HG02852 (cell line): Measurements from ENCODE around the gene DRICH1.
"Not testable (repeated sequence)": the region's sequence is repeated elsewhere in the genome, so short reads cannot be mapped to it uniquely, and the experiment has no call there.

ENCODE experiments used
- ATAC-seq: cut with Tn5 transposase; IDR thresholded peaks from one replicate; pipeline ENCODE4 v1.9.1; 2021; ENCODE audit warnings: mild to moderate bottlenecking, moderate library complexity; ENCODE audit not compliant: unreplicated experiment

The DRICH1 gene

DNA sequence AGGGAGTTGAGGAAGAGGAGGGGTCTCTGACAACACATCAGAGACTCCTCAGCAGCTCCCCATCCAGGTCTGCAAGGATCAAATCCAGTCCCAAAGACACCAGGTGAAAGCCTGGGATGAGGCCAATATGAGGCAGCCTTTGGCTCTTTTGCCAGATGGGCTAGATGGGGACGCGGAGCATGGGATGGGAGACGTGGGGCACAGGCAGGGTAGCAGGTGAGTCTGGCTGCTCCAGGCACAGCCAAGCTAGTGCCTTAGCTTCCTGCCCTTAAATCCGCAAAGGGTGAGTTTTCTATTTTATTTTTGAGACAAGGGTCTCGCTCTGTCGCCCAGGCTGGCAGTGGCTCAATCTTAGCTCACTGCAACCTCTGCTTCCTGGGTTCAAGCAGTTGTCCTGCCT is 19.6 kb upstream of the DRICH1 start:
- no peak for ATAC-seq

GRCh38 chr22:23649071-23649501 is 17.0 kb upstream of the DRICH1 start:
- ATAC-seq: no peak

- not testable (repeated sequence) for ATAC-seq
Measured at GRCh38 chr22:23646526-23646925, 14.4 kb upstream of the DRICH1 start.

DNA sequence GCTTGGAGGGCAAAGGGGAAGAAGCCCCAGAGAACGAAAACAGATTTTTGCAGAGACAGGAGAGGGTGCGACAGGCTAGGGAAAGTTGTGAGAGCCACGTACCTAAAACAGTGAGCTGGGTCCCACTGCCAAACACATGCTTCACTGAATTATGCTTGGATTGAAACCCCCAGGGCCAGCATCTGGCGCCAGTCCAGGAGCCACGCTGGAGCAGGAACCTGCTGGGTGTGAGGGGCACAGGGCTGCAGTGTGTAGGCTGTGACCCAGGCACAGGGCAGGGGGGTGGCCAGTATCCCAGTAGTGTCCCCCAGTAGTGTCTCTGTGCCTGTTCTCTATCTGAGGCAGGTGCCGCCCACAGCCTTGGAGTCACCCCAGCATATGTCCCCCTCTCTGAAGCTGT is 8.1 kb upstream of the DRICH1 start:
- not testable (repeated sequence) for ATAC-seq

DNA sequence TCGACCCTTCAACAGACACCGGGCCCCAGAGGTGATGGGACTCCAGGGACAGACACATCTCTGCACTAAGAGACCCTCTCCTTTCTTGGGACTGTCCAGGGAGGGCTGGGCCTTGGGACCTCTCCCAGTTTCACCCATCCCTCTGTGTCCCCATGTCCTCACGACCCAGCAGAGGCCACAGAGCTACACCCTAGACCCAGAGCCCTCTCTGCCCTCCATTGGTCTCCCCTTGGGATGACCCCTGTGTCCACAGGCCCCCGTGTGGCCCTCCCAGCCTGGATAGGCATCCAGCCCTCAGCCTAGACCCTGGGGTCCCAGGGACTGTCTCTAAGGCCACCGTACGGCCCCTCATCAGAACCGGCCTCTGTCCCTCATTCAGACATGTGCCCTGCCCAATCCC is 7.5 kb upstream of the DRICH1 start:
- ATAC-seq: no peak

DNA sequence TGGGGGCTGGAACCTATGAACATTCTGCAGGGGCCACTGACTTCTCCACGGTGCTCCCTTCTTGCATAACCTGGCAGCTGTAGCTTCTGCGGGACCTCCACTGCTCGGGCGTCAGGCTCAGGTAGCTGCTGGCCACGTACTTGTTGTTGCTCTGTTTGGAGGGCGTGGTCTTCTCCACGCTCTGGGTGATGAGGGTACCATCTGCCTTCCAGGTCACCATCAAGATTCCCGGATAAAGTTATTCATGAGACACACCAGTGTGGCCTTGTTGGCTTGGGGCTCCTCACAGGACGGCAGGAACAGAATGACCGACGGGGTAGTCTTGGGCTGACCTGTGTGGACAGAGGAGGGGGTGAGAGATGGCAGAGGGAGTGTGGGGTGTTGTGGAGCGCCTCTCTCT is 6.5 kb upstream of the DRICH1 start:
- no peak for ATAC-seq

DNA sequence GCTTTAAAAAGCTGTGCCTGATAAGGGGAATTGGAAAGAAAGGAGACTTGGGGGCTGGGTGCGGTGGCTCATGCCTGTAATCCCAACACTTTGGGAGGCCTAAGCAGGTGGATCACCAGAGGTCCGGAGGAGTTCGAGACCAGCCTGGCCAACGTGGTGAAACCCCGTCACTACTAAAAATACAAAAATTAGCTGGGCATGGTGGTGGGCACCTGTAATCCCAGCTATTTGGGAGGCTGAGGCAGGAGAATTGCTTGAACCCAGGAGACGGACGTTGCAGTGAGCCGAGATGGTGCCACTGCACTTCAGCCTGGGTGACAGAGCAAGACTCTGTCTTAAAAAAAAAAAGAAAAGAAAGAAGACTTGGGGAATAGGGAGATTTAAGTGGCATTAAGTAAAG is 3.2 kb upstream of the DRICH1 start:
- not testable (repeated sequence) for ATAC-seq

DNA sequence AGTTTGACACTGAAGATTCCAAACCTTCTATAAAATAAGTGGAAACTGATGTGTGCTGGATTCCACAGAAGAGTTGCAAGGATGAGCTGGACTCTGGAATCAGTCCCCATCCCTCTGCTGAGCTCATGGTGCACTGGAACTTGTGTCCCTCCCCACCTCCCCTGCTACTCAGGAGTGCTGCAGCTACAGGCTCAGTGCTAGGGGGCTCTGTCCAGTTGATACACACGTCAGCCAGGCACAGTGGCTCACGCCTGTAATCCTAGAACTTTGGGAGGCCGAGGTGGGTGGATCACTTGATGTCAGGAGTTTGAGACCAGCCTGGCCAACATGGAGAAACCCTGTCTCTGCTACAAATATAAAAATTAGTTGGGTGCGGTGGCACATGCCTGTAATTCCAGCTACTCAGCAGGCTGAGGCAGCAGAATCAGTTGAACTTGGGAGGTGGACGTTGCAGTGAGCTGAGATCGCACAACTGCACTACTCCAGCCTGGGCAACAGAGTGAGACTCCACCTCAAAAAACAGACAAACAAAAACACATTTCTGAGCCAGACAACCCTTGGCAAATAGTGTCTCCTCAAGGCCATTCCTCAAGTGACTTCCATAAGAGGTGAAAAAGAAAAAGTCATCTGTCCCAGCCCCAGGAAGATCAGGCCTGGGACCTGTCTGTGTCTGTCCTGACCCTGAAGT is 3.9 kb downstream of the DRICH1 start:
- not testable (repeated sequence) for ATAC-seq

DNA sequence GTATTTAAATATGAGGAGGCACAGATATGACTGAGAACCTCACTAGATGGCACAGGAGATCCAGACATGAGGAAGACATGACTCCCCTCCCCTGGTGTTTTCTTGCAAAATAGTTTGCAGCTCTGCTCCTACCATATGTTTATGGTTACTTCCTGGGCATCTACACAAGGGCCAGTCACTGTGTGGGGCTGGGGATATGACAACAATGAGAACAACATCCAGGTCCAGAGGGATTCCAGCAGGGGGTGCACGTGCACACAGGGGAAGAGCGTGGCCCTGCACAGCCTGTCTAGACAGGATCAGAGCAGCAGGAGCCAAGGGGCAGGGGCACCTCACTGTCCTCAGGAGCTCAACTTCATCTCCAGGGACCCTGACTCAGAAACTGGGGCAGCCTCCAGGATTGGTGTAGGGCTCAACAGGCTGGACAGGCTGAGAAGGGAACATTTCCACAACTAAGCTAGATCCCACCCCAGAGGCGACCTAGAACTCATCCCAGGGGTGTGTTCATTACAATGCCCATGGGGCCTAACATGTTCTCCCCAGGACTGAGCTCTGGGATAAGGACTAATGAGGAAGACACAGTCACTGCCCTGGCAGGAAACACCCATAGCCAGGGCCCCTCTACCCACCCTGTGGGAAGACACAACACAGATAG is 4.6 kb downstream of the DRICH1 start:
- not testable (repeated sequence) for ATAC-seq

- ATAC-seq: no peak
Measured at GRCh38 chr22:23626286-23626975, 5.7 kb downstream of the DRICH1 start.

DNA sequence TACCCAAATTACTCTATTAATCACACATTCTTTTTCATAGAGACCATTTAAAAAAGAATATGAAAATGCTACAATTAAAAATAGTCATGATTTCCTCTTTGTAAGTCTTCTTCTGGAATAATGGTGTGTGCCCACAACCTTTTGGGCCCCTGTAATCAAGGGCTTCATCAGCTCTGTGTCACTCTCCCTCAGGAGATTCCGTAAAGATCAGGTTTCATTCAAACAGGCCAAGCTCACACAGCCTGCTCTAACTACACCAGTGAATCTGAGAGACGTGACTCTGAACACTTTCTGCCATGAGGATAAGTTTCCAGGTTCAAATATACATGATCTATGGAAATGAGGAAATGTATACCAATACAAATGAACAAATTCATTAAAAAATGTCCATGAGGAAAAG is 9.5 kb downstream of the DRICH1 start:
- no peak for ATAC-seq

- ATAC-seq: not testable (repeated sequence)
Measured at GRCh38 chr22:23621916-23622315, 10.2 kb downstream of the DRICH1 start.

- no peak for ATAC-seq
Measured at GRCh38 chr22:23621082-23621780, 10.9 kb downstream of the DRICH1 start.

DNA sequence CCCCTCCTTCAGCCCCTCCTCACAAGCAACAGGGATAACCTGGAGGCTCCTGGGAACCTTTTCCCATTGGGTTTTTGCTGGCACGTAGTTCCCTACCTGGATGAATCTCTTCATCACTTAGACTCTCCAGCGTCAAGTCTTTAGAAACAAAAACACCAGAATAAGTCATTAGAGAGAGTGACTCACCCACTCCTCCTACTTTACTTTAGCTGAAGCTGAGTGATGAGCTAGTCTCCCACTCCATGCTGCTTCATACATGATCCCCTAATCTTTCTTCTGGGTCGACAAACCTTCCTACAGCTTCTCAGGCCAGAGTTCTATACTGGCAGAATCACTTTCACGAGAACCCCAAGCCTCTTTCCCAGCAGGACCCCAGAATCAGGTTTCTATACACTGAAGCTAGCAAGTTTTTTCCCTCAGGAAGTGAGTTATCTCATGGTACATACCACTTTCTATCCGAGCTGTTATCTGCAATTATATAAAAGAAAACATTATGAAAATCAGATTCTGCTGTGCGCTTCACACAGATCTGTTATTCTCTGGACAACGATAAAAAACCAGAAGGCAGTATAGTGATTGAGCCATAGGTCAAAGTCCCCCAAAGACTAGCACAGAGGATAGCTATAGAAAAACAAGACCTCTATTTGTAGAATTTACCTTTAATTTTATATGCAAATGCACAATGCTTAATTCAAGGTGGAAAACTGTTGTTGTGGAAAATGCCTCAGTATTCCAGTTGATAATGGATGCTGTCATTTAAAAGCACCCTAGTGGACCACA is 18.7 kb downstream of the DRICH1 start:
- ATAC-seq: no peak

DNA sequence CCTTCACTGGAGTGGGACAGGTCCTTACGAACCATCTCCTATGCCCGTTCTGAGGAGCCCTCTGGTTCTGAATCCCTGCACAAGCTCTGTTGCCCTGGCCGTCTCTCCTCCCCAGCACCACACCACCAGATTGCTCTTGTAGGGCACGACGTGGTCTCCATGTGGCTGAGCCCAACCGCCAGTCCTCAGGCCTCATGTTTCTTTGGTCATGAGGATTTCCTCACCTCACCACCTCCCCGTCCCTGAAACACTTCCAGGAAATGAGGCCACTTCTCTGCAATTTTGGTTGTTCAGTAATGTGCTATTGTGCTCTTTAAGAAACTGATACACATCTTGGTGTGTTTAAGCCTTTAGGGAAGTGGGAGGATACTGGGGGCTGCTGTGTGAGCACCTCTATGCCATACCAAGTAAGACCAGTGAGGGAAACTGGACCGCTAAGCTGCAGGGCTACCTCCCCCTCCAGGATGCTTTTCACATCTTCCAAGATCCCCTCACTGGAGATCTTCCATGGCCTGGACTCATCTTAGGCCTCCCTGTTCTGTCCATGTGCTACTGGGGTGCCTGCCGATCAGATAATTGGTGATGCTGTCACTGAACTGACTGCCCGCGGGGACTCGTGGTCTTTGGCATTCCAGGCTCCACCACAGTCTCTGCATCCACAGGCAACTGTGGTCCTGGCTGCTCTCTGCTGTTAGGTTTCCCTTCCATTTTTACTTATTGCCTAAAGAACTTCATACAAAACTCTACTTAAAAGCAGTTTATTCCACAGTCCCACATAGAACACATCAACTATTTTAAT is 21.9 kb downstream of the DRICH1 start:
- ATAC-seq: no peak

- ATAC-seq: no peak
Measured at GRCh38 chr22:23608583-23608982, 23.5 kb downstream of the DRICH1 start.

DNA sequence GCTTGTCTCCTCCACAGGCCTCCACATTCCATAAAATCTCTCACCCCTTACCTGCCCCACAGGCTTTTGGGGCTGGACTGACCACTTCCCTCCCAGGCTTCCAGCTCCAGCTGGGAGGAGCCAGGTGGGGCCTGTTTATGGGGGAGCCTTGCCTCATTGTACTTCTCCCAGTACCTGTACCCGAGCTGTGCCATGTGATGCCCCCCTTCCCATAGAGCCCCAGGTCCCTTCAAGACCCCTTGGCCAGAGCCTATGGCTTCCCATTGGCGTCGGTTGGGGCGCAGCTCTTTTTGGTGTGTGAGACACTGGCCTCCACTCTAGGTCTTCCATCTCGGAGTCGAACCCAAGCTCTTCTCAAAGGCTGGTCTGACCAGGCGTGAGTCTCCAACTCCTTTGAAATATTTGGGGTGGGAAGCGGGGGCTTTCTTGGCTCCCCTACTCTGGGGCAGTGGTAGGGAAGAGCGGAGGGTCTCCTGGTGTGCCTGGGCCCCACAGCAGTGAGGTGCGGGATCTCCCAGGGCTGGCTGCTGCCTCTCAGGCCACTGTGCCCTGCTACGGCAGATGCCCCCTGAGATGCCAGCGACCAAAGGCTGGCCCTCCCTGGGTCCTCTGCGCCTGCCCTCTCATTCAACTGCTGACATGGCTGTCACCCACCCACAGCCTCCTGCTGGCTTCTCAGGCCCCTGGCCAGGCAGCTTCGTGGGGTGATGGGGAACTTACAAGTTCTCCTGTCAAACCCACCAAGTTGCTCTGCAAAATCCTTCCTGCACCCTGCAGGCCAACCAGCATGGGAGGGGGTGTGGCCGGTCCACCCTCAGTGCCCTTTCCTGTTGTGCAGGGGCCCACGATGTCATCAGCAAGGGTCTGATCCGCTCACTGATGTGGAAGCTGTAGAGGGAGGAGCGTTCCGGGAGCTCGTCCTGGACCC is 25.7 kb downstream of the DRICH1 start:
- ATAC-seq: no peak

GRCh38 chr22:23604939-23605712 is 27.0 kb downstream of the DRICH1 start:
- no peak for ATAC-seq
